Thymus (tissue), 11 donors: ENCODE results near the gene RPUSD3. TPM values are rescaled to one million over a fixed set of nuclear protein-coding genes. Genes with fewer than 3 reads are reported as not detected.
"Not testable (repeated sequence)": the region's sequence is repeated elsewhere in the genome, so short reads cannot be mapped to it uniquely, and the experiment has no call there.

Experiments used
- DNase-seq, 9 donors: peaks; one replicate each; pipeline ENCODE4 v3.0.0-alpha.2; 2013; ENCODE audit warnings: low spot score in 9 of 9, low read depth in 6 of 9, missing footprints in 1 of 9
- H3K27ac ChIP-seq, 2 donors: one replicate each; pipeline ENCODE4 v1.5.1; 2013; ENCODE audit warnings: control low read depth in 1 of 2, low read depth in 1 of 2, low read length in 1 of 2, mild to moderate bottlenecking in 1 of 2, moderate library complexity in 1 of 2
- H3K27me3 ChIP-seq, 2 donors: one replicate each; pipeline ENCODE4 v1.5.1; 2013; ENCODE audit warnings: low read length in 1 of 2; ENCODE audit not compliant: control insufficient read depth in 2 of 2, insufficient read depth in 1 of 2
- H3K36me3 ChIP-seq, 2 donors: one replicate each; pipeline ENCODE4 v1.5.1; 2013; ENCODE audit warnings: low read length in 1 of 2, mild to moderate bottlenecking in 1 of 2, moderate library complexity in 1 of 2; ENCODE audit not compliant: control insufficient read depth in 2 of 2, insufficient read depth in 2 of 2
- H3K4me1 ChIP-seq, 2 donors: one replicate each; pipeline ENCODE4 v1.5.1; 2013; ENCODE audit warnings: low read length in 2 of 2; ENCODE audit not compliant: control insufficient read depth in 2 of 2, insufficient read depth in 2 of 2
- H3K4me3 ChIP-seq, 2 donors: one replicate each; pipeline ENCODE4 v1.5.1; 2013; ENCODE audit warnings: low read length in 2 of 2, control low read depth in 1 of 2, mild to moderate bottlenecking in 1 of 2
- H3K9me3 ChIP-seq, 2 donors: one replicate each; pipeline ENCODE4 v1.5.1; 2013; ENCODE audit warnings: low read length in 1 of 2, mild to moderate bottlenecking in 1 of 2; ENCODE audit not compliant: control insufficient read depth in 2 of 2, insufficient read depth in 1 of 2
- whole genome bisulfite sequencing: extraction: QIAGEN DNeasy Blood & Tissue Kit; methylation state at CpG from one replicate; pipeline ENCODE4 v1.1.7; 2013; 5-methylcytosine and 5-hydroxymethylcytosine counted together
- polyA plus RNA-seq: library from polyadenylated mRNA; stranded (reverse); fragments of 200-250 nt; gene quantifications from one replicate; pipeline ENCODE4 v1.2.3, GENCODE V29; 2013
- total RNA-seq: library from RNA; stranded (reverse); fragments of 120-200 nt; gene quantifications from one replicate; pipeline ENCODE4 v1.2.4, GENCODE V29; 2013
- donor health status: healthy.

Gene RPUSD3
- total and polyA plus RNA-seq, 2 donors = 25.0 to 25.5 TPM

- WGBS = 92% methylated on average over 11 of the region's 11 CpGs
- no peak overlapping the region for H3K4me3 ChIP-seq
- DNase-seq = no peak
- no peak overlapping the region for H3K27ac ChIP-seq
- no peaks in the 10 kb centered on the region for H3K9me3 ChIP-seq
- no peaks in the 10 kb centered on the region for H3K27me3 ChIP-seq
- no peaks in the 10 kb centered on the region for H3K36me3 ChIP-seq
- no peaks in the 10 kb centered on the region for H3K4me1 ChIP-seq
Measured at GRCh38 chr3:9884555-9885165, 40.9 kb upstream of the RPUSD3 start.

- no peaks in the 10 kb centered on the region for H3K4me1 ChIP-seq
- no peak overlapping the region for H3K27ac ChIP-seq
- no peaks in the 10 kb centered on the region for H3K27me3 ChIP-seq
- WGBS = 96% methylated on average over 7 of the region's 7 CpGs
- H3K4me3 ChIP-seq = no peak overlapping the region
- H3K9me3 ChIP-seq = no peaks in the 10 kb centered on the region
- no peak for DNase-seq
- H3K36me3 ChIP-seq = no peaks in the 10 kb centered on the region
Measured at GRCh38 chr3:9883706-9884554, 40.1 kb upstream of the RPUSD3 start.

GRCh38 chr3:9881441-9881840, 37.6 kb upstream of the RPUSD3 start:
- DNase-seq = no peak
- Histone ChIP-seq H3K27me3 (no peaks in the 10 kb centered on the region), H3K36me3 (no peaks in the 10 kb centered on the region), H3K4me3 (no peak overlapping the region), H3K9me3 (no peaks in the 10 kb centered on the region), H3K4me1 (no peaks in the 10 kb centered on the region), H3K27ac (no peak overlapping the region)
- 95% methylated on average over 1 of the region's 1 CpG for WGBS

GRCh38 chr3:9879830-9880549, 36.2 kb upstream of the RPUSD3 start, which contains the start of gene CIDEC:
Gene CIDEC, minus strand, starts transcription at chr3:9880253. Its CDS starts 1,767 bp downstream, at chr3:9878486.
- Histone ChIP-seq H3K27ac (no peak within 1 kb of the TSS), H3K4me3 (no peak within 1 kb of the TSS), H3K4me1 (no peaks in the 10 kb centered on the region), H3K27me3 (no peaks in the 10 kb centered on the region), H3K36me3 (no peaks in the 10 kb centered on the region), H3K9me3 (no peaks in the 10 kb centered on the region)
- 96% methylated on average over 7 of the region's 7 CpGs for WGBS
- DNase-seq = no peak

GRCh38 chr3:9878700-9879099, 34.9 kb upstream of the RPUSD3 start:
- H3K4me1 ChIP-seq = no peaks in the 10 kb centered on the region
- no peaks in the 10 kb centered on the region for H3K36me3 ChIP-seq
- no peak for DNase-seq
- H3K27ac ChIP-seq = no peak overlapping the region
- no peaks in the 10 kb centered on the region for H3K27me3 ChIP-seq
- H3K9me3 ChIP-seq = no peaks in the 10 kb centered on the region
- WGBS = 91% methylated on average over 5 of the region's 5 CpGs
- no peak overlapping the region for H3K4me3 ChIP-seq

- Histone ChIP-seq H3K4me3 (no peak overlapping the region), H3K36me3 (no peaks in the 10 kb centered on the region), H3K9me3 (no peaks in the 10 kb centered on the region), H3K27ac (no peak overlapping the region), H3K27me3 (no peaks in the 10 kb centered on the region), H3K4me1 (no peaks in the 10 kb centered on the region)
- no peak for DNase-seq
- WGBS = 95% methylated on average over 12 of the region's 12 CpGs
Measured at GRCh38 chr3:9876991-9877390, 33.2 kb upstream of the RPUSD3 start.

GRCh38 chr3:9876255-9876654, 32.4 kb upstream of the RPUSD3 start:
- H3K27ac ChIP-seq, H3K27me3 ChIP-seq, H3K9me3 ChIP-seq, H3K4me3 ChIP-seq, H3K36me3 ChIP-seq, DNase-seq, H3K4me1 ChIP-seq: not testable (repeated sequence)
- WGBS = 95% methylated on average over 4 of the region's 4 CpGs

GRCh38 chr3:9875448-9875847, 31.6 kb upstream of the RPUSD3 start:
- H3K4me1 ChIP-seq = no peaks in the 10 kb centered on the region
- no peaks in the 10 kb centered on the region for H3K9me3 ChIP-seq
- no peak overlapping the region for H3K27ac ChIP-seq
- no peak overlapping the region for H3K4me3 ChIP-seq
- H3K27me3 ChIP-seq = no peaks in the 10 kb centered on the region
- H3K36me3 ChIP-seq = no peaks in the 10 kb centered on the region
- no peak for DNase-seq

GRCh38 chr3:9872067-9872466, 28.3 kb upstream of the RPUSD3 start:
- DNase-seq, H3K27ac ChIP-seq: not testable (repeated sequence)
- 98% methylated on average over 5 of the region's 5 CpGs for WGBS

More at GRCh38 chr3:9872067-9872466, 28.3 kb upstream of the RPUSD3 start:
- not testable (repeated sequence) for H3K27me3 ChIP-seq, H3K36me3 ChIP-seq, H3K4me3 ChIP-seq, H3K9me3 ChIP-seq, H3K4me1 ChIP-seq
